ENCODE results near the gene PEAK3. TPM values are rescaled to one million over a fixed set of nuclear protein-coding genes. Genes with fewer than 3 reads are reported as not detected.
A peak's percentile ranks its signal among the peaks of the same experiment; 100 is the strongest.

PEAK3 gene
- total RNA-seq, 1 donor from 2014 or later = 4.5 TPM

DNA sequence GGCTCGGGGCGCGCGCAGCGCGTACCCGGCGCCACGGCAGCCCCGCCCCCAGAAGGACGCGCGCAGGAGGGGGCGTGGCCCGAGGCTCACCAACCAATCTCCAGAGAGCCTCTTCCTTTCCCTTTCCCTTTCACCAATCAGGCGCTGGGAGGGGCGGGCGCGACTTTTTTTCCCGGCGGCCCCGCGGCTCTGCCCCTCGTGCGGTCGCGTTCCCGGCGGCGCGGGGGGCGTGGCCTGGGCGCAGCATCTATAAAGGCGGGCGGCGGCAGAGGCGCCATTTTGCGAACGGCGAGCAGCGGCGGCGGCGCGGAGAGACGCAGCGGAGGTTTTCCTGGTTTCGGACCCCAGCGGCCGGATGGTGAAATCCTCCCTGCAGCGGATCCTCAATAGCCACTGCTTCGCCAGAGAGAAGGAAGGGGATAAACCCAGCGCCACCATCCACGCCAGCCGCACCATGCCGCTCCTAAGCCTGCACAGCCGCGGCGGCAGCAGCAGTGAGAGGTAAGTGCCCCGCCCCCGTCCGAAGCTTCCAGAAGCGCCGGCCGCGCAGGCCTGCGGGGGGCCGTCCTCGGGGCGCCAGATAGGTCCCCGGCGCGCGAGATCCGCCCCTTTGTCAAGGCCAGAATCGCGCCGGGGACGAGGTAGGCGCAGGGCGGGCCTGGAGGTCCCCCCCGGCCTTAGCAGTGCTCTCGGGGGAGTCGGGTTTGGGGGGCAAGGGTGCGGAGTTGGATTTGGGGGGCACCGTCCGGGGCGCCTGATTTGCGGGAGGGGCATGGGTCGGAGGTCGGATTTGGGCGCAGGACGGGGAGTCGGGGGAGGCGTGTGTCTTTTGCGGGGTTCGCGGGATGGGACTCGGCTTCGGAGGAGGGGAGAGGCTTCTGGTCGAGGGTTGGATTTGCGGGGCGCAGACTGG is 12.5 kb downstream of the PEAK3 start:
- intact Hi-C loops (cut with DNase I) = loop anchor here (5.0 kb wide), 1 partner anchor 32 kb away; the partner anchor contains the start of genes PLEKHJ1 and SF3A2
- ATAC-seq = peak; percentile 90
- peak overlapping the region; percentile 98 for H3K27ac ChIP-seq
- H3K9me3 ChIP-seq = no peaks in the 10 kb centered on the region
- H3K4me1 ChIP-seq = peaks cover 61% of the 10 kb centered on the region
- DNase-seq = peak; percentile 99
- peaks cover 25% of the 10 kb centered on the region for H3K36me3 ChIP-seq
- H3K4me3 ChIP-seq = peak overlapping the region; percentile 100
- no peak for TF ChIP-seq CTCF (IDR thresholded peaks at IDR 0.05)
- no peaks in the 10 kb centered on the region for H3K27me3 ChIP-seq

GRCh38 chr19:2268861-2269243 is 13.1 kb downstream of the PEAK3 start:
- intact Hi-C loops (cut with DNase I) = no loop called here

DNA sequence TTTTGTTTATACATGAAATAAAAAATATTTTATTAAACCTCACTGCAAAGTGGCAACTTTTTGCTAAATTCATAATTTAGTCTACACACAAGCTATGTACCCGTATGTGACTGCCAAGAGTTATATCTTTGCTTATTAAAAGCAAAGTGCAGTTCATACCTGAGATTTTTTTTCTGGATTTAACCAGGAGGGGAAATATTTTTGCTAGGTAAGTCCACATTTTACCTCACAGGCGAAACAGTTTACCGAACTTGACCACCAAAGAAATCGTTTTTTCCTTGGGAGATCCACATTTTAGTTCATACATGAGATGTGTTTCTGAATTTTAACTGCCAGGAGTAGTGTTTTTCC is 13.5 kb downstream of the PEAK3 start:
- no peak for ATAC-seq
- Histone ChIP-seq H3K9me3 (no peaks in the 10 kb centered on the region), H3K27me3 (no peaks in the 10 kb centered on the region), H3K4me3 (peak overlapping the region; percentile 100), H3K36me3 (peaks cover 24% of the 10 kb centered on the region), H3K27ac (no peak overlapping the region), H3K4me1 (peaks cover 50% of the 10 kb centered on the region)
- no peak for TF ChIP-seq CTCF (IDR thresholded peaks at IDR 0.05)
- intact Hi-C loops (cut with DNase I) = no loop called here
- no peak for DNase-seq

More at GRCh38 chr19:2268861-2269243, 13.1 kb downstream of the PEAK3 start:
- Histone ChIP-seq H3K9me3 (no peaks in the 10 kb centered on the region), H3K27me3 (no peaks in the 10 kb centered on the region), H3K27ac (peak overlapping the region; percentile 44), H3K36me3 (peaks cover 25% of the 10 kb centered on the region), H3K4me3 (peak overlapping the region; percentile 100), H3K4me1 (peaks cover 54% of the 10 kb centered on the region)
- no peak for DNase-seq
- no peak for TF ChIP-seq CTCF (IDR thresholded peaks at IDR 0.05)
- no peak for ATAC-seq

GRCh38 chr19:2266183-2266993 is 15.6 kb downstream of the PEAK3 start:
- no peaks in the 10 kb centered on the region for H3K9me3 ChIP-seq
- H3K27ac ChIP-seq = peak overlapping the region; percentile 14
- TF ChIP-seq CTCF (IDR thresholded peaks at IDR 0.05) = no peak
- H3K4me1 ChIP-seq = peaks cover 34% of the 10 kb centered on the region
- intact Hi-C loops (cut with DNase I) = no loop called here
- H3K27me3 ChIP-seq = no peaks in the 10 kb centered on the region
- DNase-seq (peak; percentile 95), ATAC-seq (peak; percentile 47)
- no peak overlapping the region for H3K4me3 ChIP-seq
- H3K36me3 ChIP-seq = peaks cover 3% of the 10 kb centered on the region

GRCh38 chr19:2261438-2262172 is 20.4 kb downstream of the PEAK3 start:
- intact Hi-C loops (cut with DNase I) = no loop called here
- ATAC-seq (peak; percentile 45), DNase-seq (peak; percentile 68)
- H3K27me3 ChIP-seq = no peaks in the 10 kb centered on the region
- H3K9me3 ChIP-seq = no peaks in the 10 kb centered on the region
- H3K36me3 ChIP-seq = no peaks in the 10 kb centered on the region
- peak; percentile 66 for TF ChIP-seq CTCF (IDR thresholded peaks at IDR 0.05)
- no peak overlapping the region for H3K27ac ChIP-seq
- H3K4me1 ChIP-seq = peaks cover 16% of the 10 kb centered on the region
- H3K4me3 ChIP-seq = no peak overlapping the region
